ENCODE measurements around the gene CTDSPL.

CTDSPL gene

GRCh38 chr3:37992271-37993066 lies 130.8 kb downstream of the CTDSPL start:
- DNase-seq (ENCODE audit: low read depth): no peak
- TF ChIP-seq, protein P1, sequence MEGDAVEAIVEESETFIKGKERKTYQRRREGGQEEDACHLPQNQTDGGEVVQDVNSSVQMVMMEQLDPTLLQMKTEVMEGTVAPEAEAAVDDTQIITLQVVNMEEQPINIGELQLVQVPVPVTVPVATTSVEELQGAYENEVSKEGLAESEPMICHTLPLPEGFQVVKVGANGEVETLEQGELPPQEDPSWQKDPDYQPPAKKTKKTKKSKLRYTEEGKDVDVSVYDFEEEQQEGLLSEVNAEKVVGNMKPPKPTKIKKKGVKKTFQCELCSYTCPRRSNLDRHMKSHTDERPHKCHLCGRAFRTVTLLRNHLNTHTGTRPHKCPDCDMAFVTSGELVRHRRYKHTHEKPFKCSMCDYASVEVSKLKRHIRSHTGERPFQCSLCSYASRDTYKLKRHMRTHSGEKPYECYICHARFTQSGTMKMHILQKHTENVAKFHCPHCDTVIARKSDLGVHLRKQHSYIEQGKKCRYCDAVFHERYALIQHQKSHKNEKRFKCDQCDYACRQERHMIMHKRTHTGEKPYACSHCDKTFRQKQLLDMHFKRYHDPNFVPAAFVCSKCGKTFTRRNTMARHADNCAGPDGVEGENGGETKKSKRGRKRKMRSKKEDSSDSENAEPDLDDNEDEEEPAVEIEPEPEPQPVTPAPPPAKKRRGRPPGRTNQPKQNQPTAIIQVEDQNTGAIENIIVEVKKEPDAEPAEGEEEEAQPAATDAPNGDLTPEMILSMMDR (IDR thresholded peaks at IDR 0.05; ENCODE audit: control insufficient read depth, extremely low read depth, insufficient read depth): no peak
- H3K4me3 ChIP-seq (ENCODE audit: low read depth, low read length): no peak overlapping the region

- no peak overlapping the region for H3K4me3 ChIP-seq (ENCODE audit: low read depth, low read length)
Measured at GRCh38 chr3:37993067-37993455, 131.4 kb downstream of the CTDSPL start.

DNA sequence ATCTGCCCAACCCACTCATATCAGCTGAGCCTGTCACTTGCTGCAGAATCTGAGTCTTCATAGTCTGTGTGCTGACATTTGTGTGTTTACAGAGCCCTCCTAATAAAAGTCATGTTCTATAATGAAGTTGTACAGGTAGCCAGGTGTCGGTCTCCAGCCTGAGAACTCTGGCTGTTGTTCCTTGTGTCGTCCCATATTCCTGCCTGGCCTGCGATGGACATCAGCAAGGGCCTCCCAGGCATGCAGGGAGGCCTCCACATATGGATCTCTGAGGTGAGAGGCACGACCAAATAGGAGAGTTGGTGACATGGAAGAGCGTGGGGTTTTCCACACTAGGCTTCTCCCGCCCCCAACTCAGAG lies 131.8 kb downstream of the CTDSPL start:
- DNase-seq (ENCODE audit: low read depth): no peak
- H3K4me3 ChIP-seq (ENCODE audit: low read depth, low read length): no peak overlapping the region
- TF ChIP-seq, protein P1 (IDR thresholded peaks at IDR 0.05; ENCODE audit: control insufficient read depth, extremely low read depth, insufficient read depth): no peak

More at GRCh38 chr3:37993067-37993455, 131.4 kb downstream of the CTDSPL start:
- DNase-seq (ENCODE audit: low read depth): no peak
- TF ChIP-seq, protein P1 (IDR thresholded peaks at IDR 0.05; ENCODE audit: control insufficient read depth, extremely low read depth, insufficient read depth): no peak

DNA sequence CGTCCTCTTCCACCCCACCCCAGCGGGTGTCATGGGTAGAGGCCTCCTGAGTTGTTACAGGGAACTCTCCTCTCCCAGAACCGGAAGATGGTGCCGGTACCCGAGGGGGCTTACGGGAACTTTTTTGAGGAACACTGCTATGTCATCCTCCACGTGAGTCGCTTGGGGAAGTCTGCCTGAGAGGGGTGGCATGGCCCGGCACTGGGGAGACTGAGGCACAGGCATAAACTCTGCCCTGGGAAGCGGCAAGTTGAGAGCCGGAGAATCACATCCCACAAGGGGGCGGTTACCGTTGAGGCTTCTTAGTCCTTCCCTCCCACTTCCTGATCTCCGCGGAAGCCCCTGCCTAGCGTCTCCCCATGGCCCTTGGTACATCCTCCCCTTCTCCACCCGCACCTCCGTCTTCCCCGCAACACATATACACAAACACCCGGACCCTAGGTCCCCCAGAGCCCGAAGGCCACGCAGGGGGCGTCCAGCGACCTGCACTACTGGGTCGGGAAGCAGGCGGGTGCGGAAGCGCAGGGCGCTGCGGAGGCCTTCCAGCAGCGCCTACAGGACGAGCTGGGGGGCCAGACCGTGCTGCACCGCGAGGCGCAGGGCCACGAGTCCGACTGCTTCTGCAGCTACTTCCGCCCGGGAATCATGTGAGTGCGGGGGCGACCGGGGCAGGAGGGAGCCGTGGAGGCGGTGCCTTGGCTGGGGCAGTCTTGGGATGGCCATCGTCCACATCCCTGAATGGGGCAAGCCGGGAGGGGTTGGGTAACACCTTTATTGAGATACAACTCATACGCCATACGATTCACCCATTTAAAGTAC lies 132.3 kb downstream of the CTDSPL start:
- H3K4me3 ChIP-seq (ENCODE audit: low read depth, low read length): no peak overlapping the region
- no peak for DNase-seq (ENCODE audit: low read depth)
- TF ChIP-seq, protein P1 (IDR thresholded peaks at IDR 0.05; ENCODE audit: control insufficient read depth, extremely low read depth, insufficient read depth): no peak

GRCh38 chr3:37994639-37994972 lies 132.9 kb downstream of the CTDSPL start:
- TF ChIP-seq, protein P1 (IDR thresholded peaks at IDR 0.05; ENCODE audit: control insufficient read depth, extremely low read depth, insufficient read depth): no peak
- no peak for DNase-seq (ENCODE audit: low read depth)
- no peak overlapping the region for H3K4me3 ChIP-seq (ENCODE audit: low read depth, low read length)

DNA sequence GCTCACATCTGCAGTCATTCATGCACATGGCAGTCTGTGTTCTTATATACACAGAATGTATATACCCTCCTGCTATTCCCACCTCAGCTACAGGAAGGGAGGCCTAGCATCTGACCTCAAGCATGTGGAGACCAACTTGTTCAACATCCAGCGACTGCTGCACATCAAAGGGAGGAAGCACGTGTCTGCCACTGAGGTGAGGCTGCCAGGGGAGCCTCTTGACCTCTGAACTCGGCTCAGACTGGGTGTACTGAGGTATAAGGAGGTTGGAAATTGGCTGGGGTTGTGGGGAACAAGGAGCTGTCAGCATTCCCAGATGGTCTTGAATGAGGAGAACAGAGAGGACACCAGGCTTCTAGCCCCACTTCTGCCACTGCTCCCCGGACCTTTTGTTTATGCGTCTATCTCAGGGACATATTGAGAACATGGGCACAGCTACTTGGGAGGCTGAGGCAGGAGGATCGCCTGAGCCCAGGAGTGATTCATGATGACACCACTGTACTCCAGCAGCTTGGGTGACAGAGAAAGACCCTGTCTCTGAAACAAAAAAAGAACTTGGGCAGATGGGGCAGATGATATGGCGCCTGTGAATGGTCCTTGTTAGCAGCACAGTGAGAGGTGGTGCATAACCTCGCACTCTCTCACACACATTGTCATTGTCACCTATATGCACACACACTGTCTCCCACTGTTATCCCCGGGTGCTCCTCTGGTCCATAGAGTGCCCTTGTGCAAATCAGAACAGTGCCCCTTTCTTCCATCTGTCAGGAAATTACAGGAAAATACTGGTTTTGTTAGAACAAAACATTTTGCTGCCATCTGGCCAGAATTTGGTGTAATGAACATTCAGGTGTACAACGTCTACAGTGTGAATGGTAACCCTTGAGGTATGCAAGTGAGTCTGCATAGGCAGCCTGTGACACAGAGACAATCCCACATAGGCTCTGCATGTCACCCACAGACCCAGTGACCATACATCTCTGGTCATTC lies 134.3 kb downstream of the CTDSPL start:
- DNase-seq (ENCODE audit: low read depth): no peak
- H3K4me3 ChIP-seq (ENCODE audit: low read depth, low read length): no peak overlapping the region
- TF ChIP-seq, protein P1 (IDR thresholded peaks at IDR 0.05; ENCODE audit: control insufficient read depth, extremely low read depth, insufficient read depth): no peak

All from LNCaP clone FGC (cell line).